Stimulated activated CD4-positive, alpha-beta T cell treated with anti-CD3 and anti-CD28 coated beads, TNF-alpha, amount 100 ng/mL, for 4 hours (primary cell): Measurements from ENCODE around the gene CEP85L.

ENCODE experiments used
- DNase-seq, 3 experiments: peaks; one replicate each; pipeline ENCODE4 v3.0.0-alpha.2; 2020; ENCODE audit warnings: low read depth in 3 of 3

The CEP85L gene

GRCh38 chr6:118419448-118420394, 231.7 kb downstream of the CEP85L start:
- DNase-seq, result no peak
